GM10248 (cell line): ENCODE results near the gene CTNNBL1.

Experiments
- CTCF ChIA-PET: fragments of 300-600 bp; sonication (Branson Sonifier 250); formaldehyde crosslinking; extraction: SDS; loops from one replicate; lab custom pipeline; 2021; ENCODE audit warnings: antibody characterized with exemption; lab: Yijun Ruan, JAX
- POLR2A ChIA-PET: fragments of 350-650 bp; sonication (Branson Sonifier 250); formaldehyde crosslinking; extraction: SDS; loops from one replicate; lab custom pipeline; 2020; ENCODE audit warnings: antibody characterized with exemption; lab: Yijun Ruan, JAX
- DNase-seq: peaks from one replicate; pipeline ENCODE4 v3.0.0; 2012; ENCODE audit errors: extremely low spot score
- TF ChIP-seq, protein P1 (sequence below): IDR thresholded peaks from 2 replicates; pipeline ENCODE4 v1.5.1; 2012; ENCODE audit warnings: mild to moderate bottlenecking, low read depth; ENCODE audit errors: extremely low read depth, missing control alignments, control extremely low read depth

The CTNNBL1 gene

DNA sequence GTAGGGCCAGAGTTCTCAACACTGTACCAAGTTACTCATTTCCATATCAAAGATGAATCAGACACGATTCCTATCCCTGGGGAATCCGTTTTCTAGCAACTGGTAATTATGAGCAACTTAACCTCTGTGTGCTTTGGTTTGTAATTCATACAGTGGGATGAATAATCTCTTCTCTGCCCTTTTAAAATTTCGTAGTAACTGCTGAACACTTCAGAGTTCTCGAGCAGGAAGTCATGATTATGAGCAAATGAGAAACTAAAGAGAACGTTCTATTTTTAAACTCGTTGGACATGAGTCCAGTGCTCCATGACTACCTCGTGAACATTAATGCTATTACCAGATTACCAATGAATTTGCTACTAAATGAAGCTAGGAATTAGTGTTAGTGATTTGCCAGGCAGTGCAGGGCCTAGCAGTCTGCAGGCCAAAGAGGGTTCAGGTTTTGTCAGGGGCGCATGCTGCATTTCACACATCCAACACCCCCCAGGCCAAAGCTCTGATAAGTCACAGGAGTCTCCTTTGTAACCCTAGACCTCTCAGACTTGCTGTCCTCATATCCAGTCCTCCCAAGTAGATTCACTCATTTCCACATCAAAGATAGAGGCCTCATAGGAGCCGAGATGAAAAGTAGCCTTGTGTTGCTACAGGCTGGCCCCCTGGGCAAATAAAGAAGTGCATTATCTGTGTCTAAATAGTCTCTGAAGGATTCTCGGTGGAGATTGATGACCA, 163.3 kb downstream of the CTNNBL1 start:
- ChIA-PET CTCF (interaction anchor here (1.7 kb wide), 1 partner anchor 12 kb away, joined by 3 read pairs; no protein-coding TSS in a partner anchor), POLR2A (no interaction called here)
- no peak for DNase-seq
- TF ChIP-seq, protein P1, sequence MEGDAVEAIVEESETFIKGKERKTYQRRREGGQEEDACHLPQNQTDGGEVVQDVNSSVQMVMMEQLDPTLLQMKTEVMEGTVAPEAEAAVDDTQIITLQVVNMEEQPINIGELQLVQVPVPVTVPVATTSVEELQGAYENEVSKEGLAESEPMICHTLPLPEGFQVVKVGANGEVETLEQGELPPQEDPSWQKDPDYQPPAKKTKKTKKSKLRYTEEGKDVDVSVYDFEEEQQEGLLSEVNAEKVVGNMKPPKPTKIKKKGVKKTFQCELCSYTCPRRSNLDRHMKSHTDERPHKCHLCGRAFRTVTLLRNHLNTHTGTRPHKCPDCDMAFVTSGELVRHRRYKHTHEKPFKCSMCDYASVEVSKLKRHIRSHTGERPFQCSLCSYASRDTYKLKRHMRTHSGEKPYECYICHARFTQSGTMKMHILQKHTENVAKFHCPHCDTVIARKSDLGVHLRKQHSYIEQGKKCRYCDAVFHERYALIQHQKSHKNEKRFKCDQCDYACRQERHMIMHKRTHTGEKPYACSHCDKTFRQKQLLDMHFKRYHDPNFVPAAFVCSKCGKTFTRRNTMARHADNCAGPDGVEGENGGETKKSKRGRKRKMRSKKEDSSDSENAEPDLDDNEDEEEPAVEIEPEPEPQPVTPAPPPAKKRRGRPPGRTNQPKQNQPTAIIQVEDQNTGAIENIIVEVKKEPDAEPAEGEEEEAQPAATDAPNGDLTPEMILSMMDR = no peak

DNA sequence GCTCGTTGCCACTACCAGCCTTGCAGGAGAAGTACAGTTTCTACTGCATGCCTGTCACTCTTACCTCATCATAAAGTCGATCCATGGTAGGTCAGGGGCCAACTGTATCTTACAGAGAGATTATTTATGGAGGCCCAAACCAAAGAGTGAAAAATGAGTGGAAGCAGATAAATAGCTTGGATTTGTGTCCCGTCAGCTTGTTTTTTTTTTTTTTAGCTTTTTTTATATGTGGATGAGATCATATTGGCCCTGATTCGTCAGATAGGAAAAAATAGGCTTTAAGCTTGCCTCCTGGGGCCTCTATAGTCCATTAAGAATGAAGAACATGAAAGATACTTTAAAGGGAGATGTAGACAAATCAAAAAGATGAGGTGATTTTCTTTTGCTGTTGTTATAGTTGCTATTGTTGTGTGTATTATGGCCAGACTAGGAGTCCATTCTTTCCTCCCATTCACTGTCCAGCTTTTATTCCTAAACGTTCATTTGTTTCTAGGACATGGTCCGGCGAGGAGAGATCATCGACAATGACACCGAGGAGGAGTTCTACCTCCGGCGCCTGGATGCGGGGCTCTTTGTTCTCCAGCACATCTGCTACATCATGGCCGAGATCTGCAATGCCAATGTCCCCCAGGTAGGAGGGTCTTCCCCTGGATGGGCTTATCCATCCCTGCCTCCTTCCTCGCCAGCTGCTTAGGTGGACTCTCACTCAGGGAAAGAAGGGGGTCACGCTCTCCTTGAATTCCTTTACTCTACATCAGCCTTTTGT, 165.8 kb downstream of the CTNNBL1 start:
- POLR2A ChIA-PET = no interaction called here
- DNase-seq = no peak
- TF ChIP-seq, protein P1 = no peak
- CTCF ChIA-PET = interaction anchor here (0.6 to 1.2 kb wide), 3 partner anchors 9 to 120 kb away, joined by 3 to 4 read pairs (median 3); no protein-coding TSS in a partner anchor

DNA sequence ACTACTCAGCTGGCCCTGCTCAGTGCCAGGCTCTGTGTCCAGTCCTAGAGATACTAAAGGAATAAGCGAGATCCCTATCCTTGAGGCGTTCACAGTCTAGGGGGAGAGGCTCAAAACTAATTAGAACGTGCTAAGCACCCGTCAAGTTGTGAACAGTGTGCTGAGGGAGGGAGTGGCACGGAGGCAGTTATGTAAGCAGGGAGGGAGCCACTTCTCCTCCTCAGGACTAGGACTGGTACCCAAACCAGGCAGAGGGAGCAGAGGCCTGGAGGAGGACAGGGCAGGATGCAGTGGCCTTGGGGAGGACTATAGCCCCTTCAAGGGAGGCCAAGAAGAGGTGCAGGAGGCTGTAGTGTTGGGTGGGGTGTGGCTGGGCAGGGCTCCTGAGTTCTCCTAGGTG, 169.5 kb downstream of the CTNNBL1 start:
- POLR2A ChIA-PET = no interaction called here
- TF ChIP-seq, protein P1 = no peak
- DNase-seq = no peak
- CTCF ChIA-PET = no interaction called here

DNA sequence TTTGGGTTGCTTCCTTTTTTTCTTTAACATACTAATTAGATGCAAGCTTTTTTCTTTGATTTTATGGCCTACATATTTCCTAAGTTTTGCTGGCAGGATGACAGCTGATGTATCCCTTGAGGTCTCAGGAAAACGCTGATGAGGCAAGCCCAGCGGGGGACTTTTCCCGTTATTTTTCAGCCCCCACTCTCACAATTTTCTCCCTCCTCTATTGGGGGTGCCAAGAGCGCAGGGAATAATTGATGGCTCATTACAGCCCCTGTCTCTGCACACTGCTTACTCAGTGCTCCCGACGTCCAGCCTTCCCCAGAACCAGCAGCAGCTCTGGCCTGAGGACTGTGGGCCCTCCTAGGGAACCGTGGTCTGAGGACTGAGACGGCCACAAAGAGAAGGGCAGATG, 170.5 kb downstream of the CTNNBL1 start:
- TF ChIP-seq, protein P1 = no peak
- CTCF ChIA-PET = no interaction called here
- no peak for DNase-seq
- POLR2A ChIA-PET = no interaction called here

DNA sequence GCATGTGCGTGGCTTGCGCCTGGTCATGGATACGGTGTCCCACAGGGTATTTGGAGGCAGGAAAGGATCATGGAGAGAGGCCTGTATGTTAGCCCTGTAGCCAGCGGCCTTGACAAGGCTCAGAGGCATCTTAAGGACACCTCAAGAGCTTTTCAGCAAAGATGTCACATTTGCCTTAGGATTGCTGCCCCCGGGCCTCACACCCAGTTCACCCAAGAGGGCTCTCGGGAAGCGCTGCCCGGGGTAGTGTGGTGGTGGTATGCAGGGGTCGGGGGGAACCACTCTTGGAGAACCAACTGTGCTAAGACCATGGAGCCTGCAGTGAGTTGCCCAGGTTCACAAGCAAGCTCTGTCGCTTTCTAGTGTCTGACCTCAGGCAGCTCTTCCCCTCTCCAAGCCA, 172.2 kb downstream of the CTNNBL1 start:
- no peak for DNase-seq
- ChIA-PET POLR2A (no interaction called here), CTCF (no interaction called here)
- TF ChIP-seq, protein P1 = no peak

DNA sequence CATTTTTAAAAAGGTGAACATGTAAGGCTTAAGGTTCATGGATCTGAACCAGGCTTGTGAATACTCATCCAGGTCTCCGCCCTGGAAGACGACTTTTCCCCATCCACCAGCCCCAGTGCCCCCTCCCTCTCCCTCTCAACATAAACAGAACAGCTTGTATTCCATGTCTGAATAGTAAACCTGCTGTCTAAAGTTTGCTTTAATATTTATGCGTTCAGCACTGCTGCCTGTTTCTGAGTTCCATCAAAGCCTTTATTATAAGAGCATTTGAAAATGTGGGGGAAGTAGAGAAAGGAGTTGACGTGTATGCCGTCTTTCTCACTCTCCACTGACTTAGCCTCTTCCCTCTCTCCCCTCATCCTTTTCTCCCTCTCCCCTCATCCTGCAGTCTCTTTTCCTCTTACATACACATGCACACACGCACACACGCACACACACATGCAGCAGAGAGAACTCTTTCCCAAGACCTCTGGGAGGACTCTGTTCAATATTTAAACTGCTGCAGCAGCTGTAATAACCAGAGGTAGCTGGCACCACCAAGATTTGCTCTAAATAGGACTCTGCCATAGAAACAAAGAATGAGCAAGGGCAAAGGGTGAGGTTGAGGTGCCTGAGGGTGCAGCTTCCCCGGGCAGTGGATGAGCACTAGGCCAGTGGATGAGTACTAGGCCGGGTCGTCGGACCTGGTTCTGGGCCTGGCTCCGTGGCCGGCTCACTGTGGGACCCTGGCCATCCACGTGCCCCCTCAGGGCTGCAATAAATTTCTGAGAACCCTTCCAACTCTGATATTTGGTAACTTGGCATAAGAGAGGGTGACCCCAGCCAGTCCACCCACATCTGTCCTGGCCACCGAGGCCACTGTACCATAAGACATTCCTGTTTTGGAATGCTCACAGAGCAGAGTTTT, 173.7 kb downstream of the CTNNBL1 start:
- no peak for DNase-seq
- ChIA-PET CTCF (no interaction called here), POLR2A (no interaction called here)
- TF ChIP-seq, protein P1 = no peak
